HepG2 (cell line): Measurements from ENCODE around the gene DYNLT5. TPM values are rescaled to one million over a fixed set of nuclear protein-coding genes. Genes with fewer than 3 reads are reported as not detected.

ENCODE experiments used
- ASH2L ChIP-seq: fragments of 300-600, 200-600 bp; sonication (generic); IDR thresholded peaks from 2 replicates; pipeline ENCODE4 v1.7.0; 2017; ENCODE audit warnings: low read depth, mild to moderate bottlenecking, moderate library complexity, mixed read lengths, low read length; ENCODE audit not compliant: insufficient read length
- BORCS8-MEF2B ChIP-seq: sonication (generic); formaldehyde crosslinking; IDR thresholded peaks from 2 replicates; pipeline ENCODE4 v1.8.0; 2022; ENCODE audit warnings: mild to moderate bottlenecking, missing genetic modification reagents
- FOXA3 ChIP-seq: IDR thresholded peaks from 2 replicates; pipeline ENCODE4 v1.6.1; 2016; ENCODE audit warnings: missing genetic modification reagents, missing compliant biosample characterization
- FOXP1 ChIP-seq, 2 experiments: fragments of 450-650 bp in 1 of 2; IDR thresholded peaks; 2 replicates each; pipeline ENCODE4 v1.6.1; 2017 to 2018; ENCODE audit warnings: antibody characterized with exemption in 1 of 2
- HES4 ChIP-seq: sonication (generic); formaldehyde crosslinking; IDR thresholded peaks from 2 replicates; pipeline ENCODE4 v1.9.0; 2021; ENCODE audit warnings: mild to moderate bottlenecking, missing genetic modification reagents, borderline replicate concordance
- HMG20A ChIP-seq: IDR thresholded peaks from 2 replicates; pipeline ENCODE4 v1.6.1; 2016; ENCODE audit warnings: borderline replicate concordance
- MAFF ChIP-seq: IDR thresholded peaks from 2 replicates; pipeline ENCODE4 v1.6.1; 2011; ENCODE audit warnings: low read depth, low read length, improper control_type of control experiment
- MZF1 ChIP-seq: sonication (generic); formaldehyde crosslinking; IDR thresholded peaks from 2 replicates; pipeline ENCODE4 v1.8.1; 2023; ENCODE audit warnings: mild to moderate bottlenecking, missing genetic modification reagents, borderline replicate concordance
- NR2F1 ChIP-seq, 2 experiments: fragments of 450-650 bp in 1 of 2; formaldehyde crosslinking in 1 of 2; IDR thresholded peaks; 2 replicates each; pipeline versions ENCODE4 v1.5.0 to v1.6.1; 2016 to 2020; ENCODE audit warnings: mild to moderate bottlenecking in 1 of 2, missing compliant biosample characterization in 1 of 2, missing genetic modification reagents in 1 of 2, moderate library complexity in 1 of 2
- PAXIP1 ChIP-seq: sonication (generic); formaldehyde crosslinking; conservative IDR thresholded peaks from 2 replicates; pipeline ENCODE4 v1.4.0; 2020; ENCODE audit warnings: mild to moderate bottlenecking, missing genetic modification reagents, moderate library complexity
- RARA ChIP-seq: IDR thresholded peaks from 2 replicates; pipeline ENCODE4 v1.6.1; 2016; ENCODE audit warnings: missing genetic modification reagents, missing compliant biosample characterization
- RFX3 ChIP-seq: IDR thresholded peaks from 2 replicates; pipeline ENCODE4 v1.6.1; 2016; ENCODE audit warnings: missing biosample characterization, missing genetic modification reagents
- SALL1 ChIP-seq: sonication (generic); formaldehyde crosslinking; IDR thresholded peaks from 2 replicates; pipeline ENCODE4 v1.8.0; 2022; ENCODE audit warnings: mild to moderate bottlenecking, missing genetic modification reagents
- SOX5 ChIP-seq: IDR thresholded peaks from 2 replicates; pipeline ENCODE4 v1.6.1; 2016; ENCODE audit warnings: borderline replicate concordance
- SP140L ChIP-seq: sonication (generic); formaldehyde crosslinking; IDR thresholded peaks from 2 replicates; pipeline ENCODE4 v1.4.0; 2020; ENCODE audit warnings: missing genetic modification reagents, borderline replicate concordance
- ZNF589 ChIP-seq: sonication (generic); formaldehyde crosslinking; conservative IDR thresholded peaks from 2 replicates; pipeline ENCODE4 v1.8.0; 2022; ENCODE audit warnings: mild to moderate bottlenecking, moderate library complexity, missing genetic modification reagents
- ZNF644 ChIP-seq: IDR thresholded peaks from 2 replicates; pipeline ENCODE4 v1.6.1; 2016; ENCODE audit warnings: low read depth
- ZNF646 ChIP-seq: sonication (generic); formaldehyde crosslinking; IDR thresholded peaks from 2 replicates; pipeline ENCODE4 v1.9.0; 2021; ENCODE audit warnings: mild to moderate bottlenecking, missing genetic modification reagents
- polyA plus RNA-seq, 8 experiments: library from polyadenylated mRNA; depleted of rRNA in 3 of 8; stranded (reverse) in 7 of 8; unstranded in 1 of 8; fragments of >200 nt; fragmentation: Illumina TruSeq in 4 of 8; extraction: Trizol in 4 of 8; gene quantifications; 2 replicates each; pipeline versions ENCODE4 v1.2.1 to v1.2.3, GENCODE V29; 2011 to 2016; ENCODE audit warnings: low read depth in 4 of 8, missing spikeins in 1 of 8, mixed read lengths in 1 of 8; ENCODE audit not compliant: insufficient read depth in 1 of 8
- total RNA-seq, 5 experiments: library from RNA; depleted of rRNA; stranded (reverse); fragments of >200 nt; fragmentation: Illumina TruSeq; extraction: Trizol; gene quantifications; 2 replicates each; pipeline ENCODE4 v1.2.3, GENCODE V29; 2016; ENCODE audit warnings: low read depth in 1 of 5

Gene DYNLT5
- total and polyA plus RNA-seq, 2 of the 13 experiments (the other 11 are each of a cell fraction or from before 2014, with no cell fraction given) = not detected

- TF ChIP-seq ZNF646 (CRISPR knock-in tag) (no peak; the same call in 1 of the 2 replicates), PAXIP1 (peak; percentile 52; the same call in 1 of the 2 replicates), MZF1 (no peak), FOXA3 (peak; percentile 73), FOXP1 (IDR thresholded peaks at IDR 0.05) (no peak), FOXP1 (CRISPR knock-in tag; IDR thresholded peaks at IDR 0.05) (peak; percentile 63; the same call in 1 of the 2 replicates), ZNF644 (CRISPR knock-in tag) (peak; percentile 53), BORCS8-MEF2B (CRISPR knock-in tag) (no peak), HES4 (CRISPR knock-in tag) (no peak), SP140L (CRISPR knock-in tag) (no peak), RFX3 (CRISPR knock-in tag) (no peak), ZNF589 (CRISPR knock-in tag) (no peak), RARA (CRISPR knock-in tag) (no peak), NR2F1 (CRISPR knock-in tag; IDR thresholded peaks at IDR 0.05) (0 out of 4 replicates have a peak, but pooled peaks of 1 of the 2 experiments have one; percentile 15), MAFF (peak; percentile 81), SALL1 (CRISPR knock-in tag) (peak; percentile 32; the same call in 1 of the 2 replicates), HMG20A (CRISPR knock-in tag) (0 out of 2 replicates have a peak, but pooled peaks have one; percentile 30), ASH2L (no peak), SOX5 (CRISPR knock-in tag) (peak; percentile 42; the same call in 1 of the 2 replicates)
Measured at GRCh38 chr1:66705110-66705509, 47.1 kb upstream of the DYNLT5 start (continued).
